ENCODE results near the gene SH3BP2. TPM values are rescaled to one million over a fixed set of nuclear protein-coding genes. Genes with fewer than 3 reads are reported as not detected.
A peak's percentile ranks its signal among the peaks of the same experiment; 100 is the strongest.

SH3BP2 gene
- total RNA-seq, 1 donor from 2014 or later, result 85.3 TPM

DNA sequence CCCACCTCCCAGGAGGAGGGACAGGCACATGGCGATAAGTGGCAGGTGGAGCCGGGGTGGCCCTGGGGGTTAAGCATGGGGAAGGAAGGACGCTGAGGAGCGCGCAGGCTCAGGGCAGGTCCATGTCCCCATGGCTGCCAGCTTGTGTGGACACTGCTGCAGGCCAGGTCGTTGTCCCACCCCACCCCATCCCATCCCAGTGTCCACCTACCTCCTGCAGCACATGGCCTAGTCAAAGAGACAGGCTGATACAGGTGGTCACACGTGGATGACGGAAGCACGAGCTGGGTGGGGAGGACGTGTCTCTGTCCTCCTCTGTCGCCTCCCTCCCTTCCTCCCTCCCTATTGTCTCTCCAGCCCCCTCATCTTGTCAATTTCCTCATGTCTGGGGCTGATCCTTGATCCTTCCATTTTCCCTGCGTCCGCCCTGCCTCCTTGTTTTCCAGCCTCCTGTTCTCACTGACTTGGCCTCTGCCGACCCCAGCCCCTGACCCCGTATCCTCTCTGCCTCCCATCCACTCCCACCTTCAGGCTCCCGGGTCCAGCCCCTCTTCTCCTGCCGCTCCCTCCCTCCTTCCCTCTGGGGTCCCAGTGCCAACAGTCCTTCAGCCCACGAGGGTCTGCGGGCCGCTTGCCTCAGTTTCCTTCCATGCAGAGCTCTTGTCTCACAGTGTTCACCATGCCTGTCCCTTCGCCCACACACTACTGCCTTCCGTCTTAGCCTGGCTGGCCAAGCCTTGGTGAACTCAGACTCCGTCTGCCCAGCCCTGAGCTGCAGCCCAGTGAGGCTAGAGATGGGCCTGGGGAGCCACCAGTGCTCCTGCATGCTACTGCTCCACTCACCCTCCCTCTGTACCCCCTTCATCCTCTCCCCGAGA, 35.2 kb downstream of the SH3BP2 start:
- peaks cover 2% of the 10 kb centered on the region for H3K9me3 Mint-ChIP-seq (ENCODE audit: unreplicated experiment)
- TF ChIP-seq, protein P1, sequence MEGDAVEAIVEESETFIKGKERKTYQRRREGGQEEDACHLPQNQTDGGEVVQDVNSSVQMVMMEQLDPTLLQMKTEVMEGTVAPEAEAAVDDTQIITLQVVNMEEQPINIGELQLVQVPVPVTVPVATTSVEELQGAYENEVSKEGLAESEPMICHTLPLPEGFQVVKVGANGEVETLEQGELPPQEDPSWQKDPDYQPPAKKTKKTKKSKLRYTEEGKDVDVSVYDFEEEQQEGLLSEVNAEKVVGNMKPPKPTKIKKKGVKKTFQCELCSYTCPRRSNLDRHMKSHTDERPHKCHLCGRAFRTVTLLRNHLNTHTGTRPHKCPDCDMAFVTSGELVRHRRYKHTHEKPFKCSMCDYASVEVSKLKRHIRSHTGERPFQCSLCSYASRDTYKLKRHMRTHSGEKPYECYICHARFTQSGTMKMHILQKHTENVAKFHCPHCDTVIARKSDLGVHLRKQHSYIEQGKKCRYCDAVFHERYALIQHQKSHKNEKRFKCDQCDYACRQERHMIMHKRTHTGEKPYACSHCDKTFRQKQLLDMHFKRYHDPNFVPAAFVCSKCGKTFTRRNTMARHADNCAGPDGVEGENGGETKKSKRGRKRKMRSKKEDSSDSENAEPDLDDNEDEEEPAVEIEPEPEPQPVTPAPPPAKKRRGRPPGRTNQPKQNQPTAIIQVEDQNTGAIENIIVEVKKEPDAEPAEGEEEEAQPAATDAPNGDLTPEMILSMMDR (IDR thresholded peaks at IDR 0.05; ENCODE audit: partially characterized antibody, unreplicated experiment), result no peak
- no peak overlapping the region for H3K4me3 Mint-ChIP-seq (ENCODE audit: unreplicated experiment)
- H3K36me3 Mint-ChIP-seq (ENCODE audit: unreplicated experiment), result peaks cover 7% of the 10 kb centered on the region
- H3K4me1 Mint-ChIP-seq (ENCODE audit: low read depth, unreplicated experiment), result peaks cover 2% of the 10 kb centered on the region
- H3K27ac Mint-ChIP-seq (ENCODE audit: unreplicated experiment), result no peak overlapping the region
- DNase-seq, result peak; percentile 12
- H3K27me3 Mint-ChIP-seq (ENCODE audit: unreplicated experiment), result no peaks in the 10 kb centered on the region

DNA sequence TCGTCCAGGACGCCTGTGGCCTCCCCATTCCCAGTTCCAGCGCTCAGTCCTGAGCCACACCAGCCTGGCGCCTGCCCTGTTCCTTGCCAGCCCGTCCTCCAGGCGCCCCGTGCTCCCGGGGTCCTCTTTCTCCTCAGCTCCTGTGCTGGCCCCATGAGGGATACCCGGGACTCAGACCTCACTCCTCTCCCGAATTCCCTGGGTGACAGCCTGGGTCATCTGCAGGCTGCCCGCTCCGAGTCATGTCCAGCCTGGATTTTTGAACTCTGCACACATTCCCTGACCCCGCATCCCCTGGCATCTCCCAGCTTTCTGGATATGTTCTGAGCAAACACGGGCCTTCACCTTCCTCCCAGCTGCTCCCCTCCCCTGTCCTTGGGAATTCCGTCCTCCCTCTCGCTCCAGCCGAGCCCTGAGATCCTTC, 35.9 kb downstream of the SH3BP2 start:
- DNase-seq, result peak; percentile 14
- Mint-ChIP-seq H3K36me3 (ENCODE audit: unreplicated experiment) (peaks cover 7% of the 10 kb centered on the region), H3K27me3 (ENCODE audit: unreplicated experiment) (no peaks in the 10 kb centered on the region), H3K4me1 (ENCODE audit: low read depth, unreplicated experiment) (peaks cover 2% of the 10 kb centered on the region), H3K4me3 (ENCODE audit: unreplicated experiment) (no peak overlapping the region), H3K9me3 (ENCODE audit: unreplicated experiment) (peaks cover 2% of the 10 kb centered on the region), H3K27ac (ENCODE audit: unreplicated experiment) (no peak overlapping the region)
- TF ChIP-seq, protein P1 (IDR thresholded peaks at IDR 0.05; ENCODE audit: partially characterized antibody, unreplicated experiment), result no peak

DNA sequence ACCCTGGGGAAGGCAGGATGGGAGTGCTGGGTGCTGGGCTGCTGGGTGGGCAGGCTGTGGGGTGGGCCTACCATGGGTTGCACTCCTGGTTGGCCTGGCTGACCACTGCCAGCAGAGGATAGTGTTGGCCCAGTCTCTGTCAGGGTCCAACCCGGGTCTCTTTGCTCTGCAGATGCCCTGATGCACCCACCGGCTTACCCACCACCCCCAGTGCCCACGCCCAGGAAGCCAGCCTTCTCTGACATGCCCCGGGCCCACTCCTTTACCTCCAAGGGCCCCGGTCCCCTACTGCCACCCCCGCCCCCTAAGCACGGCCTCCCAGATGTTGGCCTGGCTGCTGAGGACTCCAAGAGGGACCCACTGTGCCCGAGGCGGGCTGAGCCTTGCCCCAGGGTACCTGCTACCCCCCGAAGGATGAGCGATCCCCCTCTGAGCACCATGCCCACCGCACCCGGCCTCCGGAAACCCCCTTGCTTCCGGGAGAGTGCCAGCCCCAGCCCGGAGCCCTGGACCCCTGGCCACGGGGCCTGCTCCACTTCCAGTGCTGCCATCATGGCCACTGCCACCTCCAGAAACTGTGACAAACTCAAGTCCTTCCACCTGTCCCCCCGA, 36.5 kb downstream of the SH3BP2 start:
- H3K4me1 Mint-ChIP-seq (ENCODE audit: low read depth, unreplicated experiment), result peaks cover 2% of the 10 kb centered on the region
- TF ChIP-seq, protein P1 (IDR thresholded peaks at IDR 0.05; ENCODE audit: partially characterized antibody, unreplicated experiment), result no peak
- H3K9me3 Mint-ChIP-seq (ENCODE audit: unreplicated experiment), result peaks cover 2% of the 10 kb centered on the region
- no peaks in the 10 kb centered on the region for H3K27me3 Mint-ChIP-seq (ENCODE audit: unreplicated experiment)
- H3K27ac Mint-ChIP-seq (ENCODE audit: unreplicated experiment), result no peak overlapping the region
- peaks cover 7% of the 10 kb centered on the region for H3K36me3 Mint-ChIP-seq (ENCODE audit: unreplicated experiment)
- peak; percentile 11 for DNase-seq
- H3K4me3 Mint-ChIP-seq (ENCODE audit: unreplicated experiment), result no peak overlapping the region

DNA sequence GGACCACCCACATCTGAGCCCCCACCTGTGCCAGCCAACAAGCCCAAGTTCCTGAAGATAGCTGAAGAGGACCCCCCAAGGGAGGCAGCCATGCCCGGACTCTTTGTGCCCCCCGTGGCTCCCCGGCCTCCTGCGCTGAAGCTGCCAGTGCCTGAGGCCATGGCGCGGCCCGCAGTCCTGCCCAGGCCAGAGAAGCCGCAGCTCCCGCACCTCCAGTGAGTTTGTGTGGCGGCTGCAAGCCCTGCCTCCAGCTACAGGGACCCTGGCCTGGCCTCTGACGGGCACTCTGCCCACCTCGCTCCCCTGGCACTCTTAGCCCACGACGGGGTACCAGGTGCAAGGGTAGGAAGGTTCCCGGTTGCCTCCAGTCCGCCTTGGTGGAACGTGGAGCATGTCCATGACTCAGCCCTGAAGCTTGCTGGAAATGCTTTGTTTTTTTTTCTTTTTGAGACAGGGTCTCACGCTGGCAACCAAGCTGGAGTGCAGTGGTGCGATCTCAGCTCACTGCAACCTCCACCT, 37.1 kb downstream of the SH3BP2 start:
- peaks cover 2% of the 10 kb centered on the region for H3K27me3 Mint-ChIP-seq (ENCODE audit: unreplicated experiment)
- DNase-seq, result no peak
- TF ChIP-seq, protein P1 (IDR thresholded peaks at IDR 0.05; ENCODE audit: partially characterized antibody, unreplicated experiment), result no peak
- peaks cover 2% of the 10 kb centered on the region for H3K4me1 Mint-ChIP-seq (ENCODE audit: low read depth, unreplicated experiment)
- H3K4me3 Mint-ChIP-seq (ENCODE audit: unreplicated experiment), result no peak overlapping the region
- peaks cover 7% of the 10 kb centered on the region for H3K36me3 Mint-ChIP-seq (ENCODE audit: unreplicated experiment)
- H3K27ac Mint-ChIP-seq (ENCODE audit: unreplicated experiment), result no peak overlapping the region
- H3K9me3 Mint-ChIP-seq (ENCODE audit: unreplicated experiment), result peaks cover 2% of the 10 kb centered on the region
